Tibial nerve (tissue), 4 donors: ENCODE measurements around the gene EYA3.

Source experiments
- EP300 ChIP-seq, 2 donors: sonication (generic); formaldehyde crosslinking; IDR thresholded peaks; one replicate each; pipeline ENCODE4 v1.6.1; 2017; ENCODE audit warnings: antibody characterized with exemption in 2 of 2, mild to moderate bottlenecking in 1 of 2
- POLR2A ChIP-seq, 2 donors: fragments of 450-650 bp; IDR thresholded peaks; one replicate each; pipeline ENCODE4 v1.6.1; 2017; ENCODE audit warnings: antibody characterized with exemption in 2 of 2, mild to moderate bottlenecking in 2 of 2, moderate library complexity in 2 of 2
- TF ChIP-seq, protein P1 (sequence below), 5 experiments: fragments of 200-600 bp in 3 of 5; fragments of 450-650 bp in 2 of 5; sonication (generic) in 3 of 5; IDR thresholded peaks; one replicate each; pipeline ENCODE4 v1.5.1; 2016 to 2019; ENCODE audit warnings: antibody characterized with exemption in 5 of 5, mild to moderate bottlenecking in 3 of 5, moderate library complexity in 2 of 5

- TF ChIP-seq, protein P1, sequence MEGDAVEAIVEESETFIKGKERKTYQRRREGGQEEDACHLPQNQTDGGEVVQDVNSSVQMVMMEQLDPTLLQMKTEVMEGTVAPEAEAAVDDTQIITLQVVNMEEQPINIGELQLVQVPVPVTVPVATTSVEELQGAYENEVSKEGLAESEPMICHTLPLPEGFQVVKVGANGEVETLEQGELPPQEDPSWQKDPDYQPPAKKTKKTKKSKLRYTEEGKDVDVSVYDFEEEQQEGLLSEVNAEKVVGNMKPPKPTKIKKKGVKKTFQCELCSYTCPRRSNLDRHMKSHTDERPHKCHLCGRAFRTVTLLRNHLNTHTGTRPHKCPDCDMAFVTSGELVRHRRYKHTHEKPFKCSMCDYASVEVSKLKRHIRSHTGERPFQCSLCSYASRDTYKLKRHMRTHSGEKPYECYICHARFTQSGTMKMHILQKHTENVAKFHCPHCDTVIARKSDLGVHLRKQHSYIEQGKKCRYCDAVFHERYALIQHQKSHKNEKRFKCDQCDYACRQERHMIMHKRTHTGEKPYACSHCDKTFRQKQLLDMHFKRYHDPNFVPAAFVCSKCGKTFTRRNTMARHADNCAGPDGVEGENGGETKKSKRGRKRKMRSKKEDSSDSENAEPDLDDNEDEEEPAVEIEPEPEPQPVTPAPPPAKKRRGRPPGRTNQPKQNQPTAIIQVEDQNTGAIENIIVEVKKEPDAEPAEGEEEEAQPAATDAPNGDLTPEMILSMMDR (IDR thresholded peaks at IDR 0.05), result no peak
- TF ChIP-seq EP300 (IDR thresholded peaks at IDR 0.05), result no peak
- TF ChIP-seq POLR2A (IDR thresholded peaks at IDR 0.05), result no peak
These were observed 130.8 kb downstream of the EYA3 start for GRCh38 chr1:27957655-27958054.
